Central memory CD8-positive, alpha-beta T cell (primary cell): Measurements from ENCODE around the gene MAP7D2.
A peak's percentile ranks its signal among the peaks of the same experiment; 100 is the strongest.

Experiments used
- ATAC-seq: fragments of 150-1000 bp; cut with Tn5 transposase; replicated peaks from 2 replicates; pipeline ENCODE4 v1.10.0; 2022; ENCODE audit warnings: mild to moderate bottlenecking, moderate FRiP score, moderate number of reproducible peaks; ENCODE audit not compliant: poor library complexity, severe bottlenecking; ENCODE audit errors: extremely low read depth
- DNase-seq, 2 donors: peaks; one replicate each; pipeline ENCODE4 v3.0.0; 2021; ENCODE audit warnings: low spot score in 2 of 2
- H3K27ac Mint-ChIP-seq: one replicate; pipeline ENCODE4 v1.8.0; 2022; ENCODE audit warnings: low read depth, mild to moderate bottlenecking, moderate library complexity, mixed read lengths
- H3K27me3 Mint-ChIP-seq: one replicate; pipeline ENCODE4 v1.8.0; 2022; ENCODE audit warnings: mixed read lengths
- H3K36me3 Mint-ChIP-seq: one replicate; pipeline ENCODE4 v1.8.0; 2022; ENCODE audit warnings: mild to moderate bottlenecking, moderate library complexity, mixed read lengths; ENCODE audit not compliant: insufficient read depth
- H3K4me1 Mint-ChIP-seq: one replicate; pipeline ENCODE4 v1.8.0; 2022; ENCODE audit warnings: mixed read lengths
- H3K4me3 Mint-ChIP-seq: one replicate; pipeline ENCODE4 v1.8.0; 2022; ENCODE audit warnings: mild to moderate bottlenecking, moderate library complexity, mixed read lengths
- H3K9me3 Mint-ChIP-seq: one replicate; pipeline ENCODE4 v1.8.0; 2022; ENCODE audit warnings: mixed read lengths

MAP7D2 gene

DNA sequence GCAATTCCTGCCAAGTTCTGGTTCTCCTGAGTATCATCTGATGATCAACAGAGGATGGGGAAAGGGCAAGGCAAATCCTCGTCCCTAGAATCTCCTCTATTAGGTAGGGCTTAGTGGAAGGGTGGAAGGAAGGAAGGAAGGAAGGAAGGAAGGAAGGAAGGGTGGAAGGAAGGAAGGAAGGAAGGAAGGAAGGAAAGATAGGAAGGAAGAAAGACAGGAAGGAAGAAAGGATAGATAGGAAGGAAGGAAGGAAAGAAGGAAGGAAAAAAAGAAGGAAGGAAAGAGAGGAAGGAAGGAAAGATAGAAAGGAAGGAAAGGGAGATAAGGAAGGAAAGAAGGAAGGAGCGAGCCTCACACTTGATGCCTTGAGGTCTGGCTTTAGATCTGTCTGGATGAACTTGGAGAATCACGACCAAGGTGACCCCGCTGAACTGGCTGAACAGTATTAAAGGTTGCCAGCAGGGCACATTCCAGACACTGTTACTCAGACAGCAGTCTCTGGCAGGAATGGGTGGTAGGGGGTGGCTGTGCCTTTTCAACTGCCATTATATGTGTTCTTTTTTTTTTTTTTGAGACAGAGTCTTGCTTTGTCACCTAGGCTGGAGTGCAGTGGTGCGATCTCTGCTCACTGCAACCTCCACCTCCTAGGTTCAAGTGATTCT lies 57.1 kb downstream of the MAP7D2 start:
- Mint-ChIP-seq H3K27ac (peak overlapping the region; percentile 7), H3K4me1 (no peaks in the 10 kb centered on the region), H3K27me3 (peaks cover 10% of the 10 kb centered on the region), H3K4me3 (no peak overlapping the region), H3K36me3 (no peaks in the 10 kb centered on the region), H3K9me3 (no peaks in the 10 kb centered on the region)
- ATAC-seq (no peak), DNase-seq (no peak)

DNA sequence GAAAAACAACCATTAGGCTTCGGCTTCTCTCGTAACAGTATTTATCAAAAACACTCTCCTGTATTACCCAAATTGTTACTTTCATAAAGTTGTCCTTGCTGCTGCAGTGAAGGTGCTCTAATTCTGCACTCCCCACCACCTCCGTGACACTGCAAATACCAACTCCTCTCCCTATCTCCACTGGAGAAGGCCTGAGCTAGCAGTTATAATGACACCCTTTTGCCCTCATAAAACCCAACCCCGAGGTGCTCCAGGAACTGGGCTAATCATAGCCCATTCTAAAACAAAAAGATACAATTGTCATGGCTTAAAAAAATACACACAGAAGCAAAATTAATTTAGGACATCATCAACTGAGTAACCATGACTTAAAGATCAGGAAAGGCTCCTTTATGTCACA lies 59.2 kb downstream of the MAP7D2 start:
- Mint-ChIP-seq H3K27me3 (peaks cover 10% of the 10 kb centered on the region), H3K4me3 (no peak overlapping the region), H3K4me1 (no peaks in the 10 kb centered on the region), H3K9me3 (no peaks in the 10 kb centered on the region), H3K27ac (no peak overlapping the region), H3K36me3 (no peaks in the 10 kb centered on the region)
- no peak for ATAC-seq
- no peak for DNase-seq

DNA sequence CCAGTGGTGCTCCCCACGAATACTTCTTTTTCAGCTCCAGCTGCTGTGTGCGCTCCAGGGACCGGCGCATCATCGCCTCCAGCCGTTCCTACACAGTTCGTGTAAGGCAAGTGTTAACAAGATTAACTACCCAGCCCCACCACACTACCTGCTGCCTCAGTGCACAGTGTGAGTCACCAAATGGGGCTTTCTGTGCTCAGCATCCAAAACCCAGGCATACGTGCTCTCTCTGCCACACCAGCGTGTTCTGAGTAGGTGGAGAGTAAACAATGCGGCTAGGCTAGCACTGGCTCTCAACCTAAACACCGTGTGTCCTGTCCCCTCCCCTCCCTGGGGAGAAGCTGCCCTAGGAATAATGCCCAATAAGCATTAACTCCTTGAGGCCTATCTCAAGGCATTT lies 60.0 kb downstream of the MAP7D2 start:
- Mint-ChIP-seq H3K36me3 (no peaks in the 10 kb centered on the region), H3K9me3 (no peaks in the 10 kb centered on the region), H3K27me3 (peaks cover 10% of the 10 kb centered on the region), H3K27ac (no peak overlapping the region), H3K4me3 (no peak overlapping the region), H3K4me1 (no peaks in the 10 kb centered on the region)
- DNase-seq (no peak), ATAC-seq (no peak)

DNA sequence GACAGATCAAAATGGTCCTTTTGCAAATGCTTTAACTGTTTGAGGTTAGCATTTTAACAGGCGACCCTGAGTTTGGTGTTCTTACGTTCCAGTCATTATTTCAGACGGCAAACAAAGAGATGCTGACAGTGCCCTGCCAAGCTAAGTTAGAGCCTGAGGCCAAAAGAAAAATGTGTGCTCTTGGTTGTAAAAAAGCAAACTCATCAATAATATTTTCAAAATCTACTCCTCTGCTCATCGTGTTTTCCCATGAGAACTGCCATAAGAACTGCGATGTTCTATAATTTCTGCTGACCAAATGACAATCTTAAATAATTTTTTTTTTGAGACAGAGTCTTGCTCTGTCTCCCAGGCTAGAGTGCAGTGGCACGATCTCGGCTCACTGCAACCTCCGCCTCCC lies 63.2 kb downstream of the MAP7D2 start:
- no peak overlapping the region for H3K27ac Mint-ChIP-seq
- no peaks in the 10 kb centered on the region for H3K36me3 Mint-ChIP-seq
- H3K4me1 Mint-ChIP-seq = no peaks in the 10 kb centered on the region
- no peak overlapping the region for H3K4me3 Mint-ChIP-seq
- ATAC-seq = no peak
- no peak for DNase-seq
- no peaks in the 10 kb centered on the region for H3K9me3 Mint-ChIP-seq
- peaks cover 10% of the 10 kb centered on the region for H3K27me3 Mint-ChIP-seq

DNA sequence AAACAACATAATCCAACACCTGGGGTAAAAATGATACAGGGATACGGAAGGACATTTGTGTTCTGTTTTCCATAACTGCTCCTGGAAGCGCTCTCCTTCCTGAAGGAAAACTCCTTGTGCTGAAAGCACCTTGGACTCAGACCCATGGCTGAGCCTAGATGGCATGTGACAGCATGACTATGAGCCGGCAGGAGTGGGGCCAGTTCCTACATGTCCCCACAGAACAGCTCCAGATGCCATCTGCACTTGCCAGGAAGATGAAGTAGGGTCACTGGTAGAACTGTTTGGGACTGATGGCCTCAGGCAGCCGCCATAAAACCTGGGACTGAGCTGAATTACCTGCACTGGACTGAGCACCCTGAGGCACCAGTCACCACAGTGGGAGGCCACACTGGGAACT lies 69.8 kb downstream of the MAP7D2 start:
- H3K27ac Mint-ChIP-seq = no peak overlapping the region
- no peaks in the 10 kb centered on the region for H3K36me3 Mint-ChIP-seq
- H3K27me3 Mint-ChIP-seq = no peaks in the 10 kb centered on the region
- DNase-seq (no peak), ATAC-seq (no peak)
- H3K4me3 Mint-ChIP-seq = no peak overlapping the region
- H3K4me1 Mint-ChIP-seq = no peaks in the 10 kb centered on the region
- no peaks in the 10 kb centered on the region for H3K9me3 Mint-ChIP-seq

DNA sequence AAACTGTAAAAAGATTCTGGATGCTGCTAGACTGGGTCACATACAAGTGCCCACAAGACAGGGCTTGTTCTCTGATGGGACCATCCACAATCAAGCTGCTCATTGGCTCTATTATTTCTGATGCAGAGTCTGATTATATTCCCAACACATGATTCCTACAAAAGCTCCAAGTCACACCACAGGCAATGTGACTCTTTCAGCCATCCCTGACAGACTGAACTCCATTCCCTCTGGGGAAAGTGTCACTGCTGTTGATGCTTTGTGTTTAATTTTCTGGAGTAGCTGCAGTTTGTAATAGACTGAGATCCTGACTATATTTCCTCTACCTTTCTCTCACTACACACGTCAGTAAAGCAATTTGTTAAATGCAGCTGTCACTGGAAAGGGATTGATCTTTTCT lies 70.5 kb downstream of the MAP7D2 start:
- Mint-ChIP-seq H3K9me3 (no peaks in the 10 kb centered on the region), H3K36me3 (no peaks in the 10 kb centered on the region), H3K27ac (no peak overlapping the region), H3K4me1 (no peaks in the 10 kb centered on the region), H3K27me3 (no peaks in the 10 kb centered on the region), H3K4me3 (no peak overlapping the region)
- no peak for DNase-seq
- ATAC-seq = no peak

DNA sequence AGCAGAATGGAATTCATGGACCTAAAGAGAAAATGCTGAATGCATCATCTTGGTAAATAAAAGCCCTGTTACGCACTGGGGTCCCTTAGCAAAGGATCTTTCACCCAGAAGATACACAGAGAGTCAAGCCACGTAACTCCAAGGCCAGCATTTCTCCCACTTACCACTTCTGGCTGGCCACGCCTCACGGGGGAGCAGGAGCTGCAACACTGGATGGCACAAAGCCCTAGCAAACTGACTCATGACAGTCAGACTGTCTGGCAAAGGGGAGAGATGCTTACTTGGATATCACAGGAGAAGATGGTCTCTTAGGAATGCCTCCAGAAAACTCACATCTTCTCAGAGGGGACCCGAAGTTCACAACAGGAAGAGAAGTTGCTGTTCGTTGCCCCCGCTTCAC lies 74.5 kb downstream of the MAP7D2 start:
- H3K36me3 Mint-ChIP-seq = no peaks in the 10 kb centered on the region
- ATAC-seq (no peak), DNase-seq (no peak)
- no peaks in the 10 kb centered on the region for H3K9me3 Mint-ChIP-seq
- no peak overlapping the region for H3K4me3 Mint-ChIP-seq
- H3K27ac Mint-ChIP-seq = no peak overlapping the region
- no peaks in the 10 kb centered on the region for H3K27me3 Mint-ChIP-seq
- no peaks in the 10 kb centered on the region for H3K4me1 Mint-ChIP-seq

DNA sequence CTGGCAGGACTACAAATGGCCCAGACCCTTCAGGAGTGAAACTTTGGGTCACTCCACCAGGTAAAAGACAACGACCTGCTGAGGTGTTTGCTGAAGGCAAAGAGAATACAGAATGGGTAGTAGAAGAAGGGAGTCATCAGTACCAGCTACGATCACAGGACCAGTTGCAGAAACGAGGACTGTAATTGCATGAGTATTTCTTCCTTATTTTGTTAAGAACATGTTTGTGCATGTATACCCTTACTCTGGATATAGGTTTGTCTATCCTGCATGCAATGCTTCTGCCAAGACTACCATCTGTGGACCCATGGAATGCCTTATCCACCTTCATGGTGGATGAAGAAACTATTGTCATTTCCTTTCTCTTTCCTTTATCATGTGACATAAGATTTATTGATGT lies 77.7 kb downstream of the MAP7D2 start:
- no peaks in the 10 kb centered on the region for H3K27me3 Mint-ChIP-seq
- no peak overlapping the region for H3K4me3 Mint-ChIP-seq
- DNase-seq (no peak), ATAC-seq (no peak)
- no peaks in the 10 kb centered on the region for H3K4me1 Mint-ChIP-seq
- H3K36me3 Mint-ChIP-seq = no peaks in the 10 kb centered on the region
- no peaks in the 10 kb centered on the region for H3K9me3 Mint-ChIP-seq
- no peak overlapping the region for H3K27ac Mint-ChIP-seq

DNA sequence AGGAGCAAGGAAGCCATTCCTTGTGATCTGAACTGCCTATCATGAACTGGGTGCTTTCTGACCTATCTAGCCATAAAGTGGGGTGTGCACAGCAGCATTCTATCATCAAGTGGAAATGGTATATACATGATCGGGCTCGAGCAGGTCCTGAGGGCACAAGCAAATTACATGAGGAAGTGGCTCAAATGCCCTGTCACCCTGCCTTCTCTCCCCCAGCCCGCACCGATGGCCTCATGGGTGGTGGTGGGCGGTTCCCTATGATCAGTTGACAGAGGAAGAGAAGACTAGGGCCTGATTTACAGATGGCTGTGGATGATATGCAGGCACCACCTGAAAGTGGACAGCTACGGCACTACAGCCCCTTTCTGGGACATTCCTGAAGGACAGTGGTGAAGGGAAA lies 79.5 kb downstream of the MAP7D2 start:
- H3K36me3 Mint-ChIP-seq = no peaks in the 10 kb centered on the region
- no peak for ATAC-seq
- H3K4me3 Mint-ChIP-seq = no peak overlapping the region
- H3K4me1 Mint-ChIP-seq = no peaks in the 10 kb centered on the region
- no peak overlapping the region for H3K27ac Mint-ChIP-seq
- no peak for DNase-seq
- H3K27me3 Mint-ChIP-seq = no peaks in the 10 kb centered on the region
- no peaks in the 10 kb centered on the region for H3K9me3 Mint-ChIP-seq

DNA sequence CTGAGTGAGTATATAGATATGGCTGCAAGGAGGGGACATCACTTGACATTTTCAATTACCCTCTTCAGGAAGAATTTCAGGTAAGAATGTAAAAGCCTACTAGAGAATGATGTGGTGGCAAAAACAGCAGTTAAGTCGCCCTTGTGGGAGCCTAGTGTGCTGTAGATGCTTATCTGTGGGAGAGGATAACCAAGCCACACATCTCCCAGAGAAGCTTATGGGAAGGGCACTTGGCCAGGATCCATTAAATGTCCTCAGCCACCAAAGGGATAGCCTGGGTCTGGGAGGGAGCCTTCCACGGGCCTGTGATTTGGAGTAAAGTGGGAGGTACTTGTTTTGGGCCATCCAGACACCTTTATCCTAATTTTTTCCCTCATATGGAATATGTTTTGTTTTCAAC lies 84.5 kb downstream of the MAP7D2 start:
- Mint-ChIP-seq H3K36me3 (no peaks in the 10 kb centered on the region), H3K27ac (no peak overlapping the region), H3K4me3 (no peak overlapping the region), H3K4me1 (no peaks in the 10 kb centered on the region), H3K27me3 (no peaks in the 10 kb centered on the region), H3K9me3 (no peaks in the 10 kb centered on the region)
- ATAC-seq (no peak), DNase-seq (no peak)

DNA sequence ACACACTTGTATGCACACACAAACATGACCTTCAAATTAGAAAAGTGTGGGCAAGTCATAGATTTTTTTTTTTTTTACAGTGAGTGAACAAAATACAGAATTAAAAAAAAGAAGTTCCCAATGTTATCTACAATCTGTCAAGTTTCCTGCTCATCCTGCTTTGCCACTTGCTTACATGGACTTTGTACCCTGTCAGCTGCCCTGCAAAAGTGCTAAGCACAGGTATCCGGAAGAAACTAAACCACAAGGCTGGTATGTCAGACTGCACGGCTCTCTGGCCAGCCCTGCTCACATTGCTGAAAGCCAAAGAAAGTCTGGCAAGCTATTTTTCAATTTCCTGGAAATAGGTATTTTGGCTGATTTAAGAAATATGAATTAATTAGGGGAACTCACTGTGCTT lies 87.0 kb downstream of the MAP7D2 start:
- ATAC-seq (no peak), DNase-seq (no peak)
- Mint-ChIP-seq H3K4me1 (no peaks in the 10 kb centered on the region), H3K4me3 (no peak overlapping the region), H3K36me3 (no peaks in the 10 kb centered on the region), H3K27me3 (no peaks in the 10 kb centered on the region), H3K27ac (no peak overlapping the region), H3K9me3 (no peaks in the 10 kb centered on the region)

DNA sequence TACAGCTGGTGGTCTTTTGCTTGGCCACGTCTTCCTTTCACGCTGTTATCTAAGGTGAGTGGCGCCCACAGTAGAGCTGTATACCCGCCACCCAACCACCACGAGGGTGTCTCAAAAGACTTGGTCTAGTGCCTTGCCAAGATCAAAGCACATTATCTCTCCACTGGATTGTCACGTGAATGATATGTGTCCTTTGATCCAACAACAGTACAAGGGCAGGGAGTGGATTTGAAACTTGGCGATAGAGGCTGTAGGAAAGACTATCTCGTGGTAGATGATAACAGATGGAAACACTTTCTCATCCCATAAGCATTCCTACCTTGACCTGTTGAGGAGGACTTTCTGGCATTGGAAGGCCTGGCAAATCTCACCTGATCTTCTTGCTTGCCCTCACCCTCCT lies 88.1 kb downstream of the MAP7D2 start:
- no peaks in the 10 kb centered on the region for H3K36me3 Mint-ChIP-seq
- H3K4me1 Mint-ChIP-seq = no peaks in the 10 kb centered on the region

DNA sequence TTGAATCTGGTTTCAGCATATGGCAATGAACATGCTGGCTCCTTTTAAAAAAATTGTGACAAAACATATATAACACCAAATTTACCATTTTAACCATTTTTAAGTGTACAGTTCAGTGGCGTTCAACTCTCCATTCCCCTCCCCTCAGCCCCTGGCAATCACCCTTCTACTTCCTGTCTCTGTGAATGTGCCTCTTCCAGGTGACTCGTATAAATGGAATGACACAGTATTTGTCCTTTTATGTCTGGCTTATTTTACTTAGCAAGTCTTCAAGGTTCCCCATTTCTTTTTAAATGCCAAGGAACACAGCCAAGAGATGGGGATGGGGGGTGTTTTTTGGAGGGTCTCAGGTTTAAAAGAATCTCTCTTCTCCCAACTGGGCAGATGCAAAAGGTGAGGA lies 90.4 kb downstream of the MAP7D2 start:
- Mint-ChIP-seq H3K27ac (no peak overlapping the region), H3K4me3 (no peak overlapping the region), H3K9me3 (no peaks in the 10 kb centered on the region), H3K4me1 (no peaks in the 10 kb centered on the region), H3K27me3 (peaks cover 7% of the 10 kb centered on the region), H3K36me3 (no peaks in the 10 kb centered on the region)
- DNase-seq (no peak), ATAC-seq (no peak)

More for the DNA sequence above, 88.1 kb downstream of the MAP7D2 start:
- ATAC-seq = no peak
- no peak for DNase-seq
- Mint-ChIP-seq H3K4me3 (no peak overlapping the region), H3K27ac (no peak overlapping the region), H3K27me3 (no peaks in the 10 kb centered on the region), H3K9me3 (no peaks in the 10 kb centered on the region)
